ENCODE measurements around the gene SDC3. TPM values are rescaled to one million over a fixed set of nuclear protein-coding genes. Genes with fewer than 3 reads are reported as not detected.

SDC3 gene
- total RNA-seq, 1 experiment from 2014 or later = 0.04 TPM

- no peaks in the 10 kb centered on the region for H3K27me3 ChIP-seq (ENCODE audit: low read length)
- DNase-seq = no peak
- H3K4me2 ChIP-seq (ENCODE audit: low read depth, low read length, poor library complexity, severe bottlenecking) = no peak overlapping the region
- H3K4me1 ChIP-seq (ENCODE audit: low read length) = peaks cover 11% of the 10 kb centered on the region
- H3K4me3 ChIP-seq (ENCODE audit: low read length) = no peak overlapping the region
- H3K79me2 ChIP-seq (ENCODE audit: low read length) = no peaks in the 10 kb centered on the region
- H3K9ac ChIP-seq (ENCODE audit: low read length) = no peak overlapping the region
- H4K20me1 ChIP-seq (ENCODE audit: insufficient read depth, low read depth, low read length) = no peaks in the 10 kb centered on the region; the same call in 1 of the 2 replicates
- no peaks in the 10 kb centered on the region for H3K36me3 ChIP-seq (ENCODE audit: insufficient read depth, low read length)
- H2AFZ ChIP-seq (ENCODE audit: low read length) = no peak overlapping the region
- no peaks in the 10 kb centered on the region for H3K9me3 ChIP-seq (ENCODE audit: low read length)
- no peak overlapping the region for H3K27ac ChIP-seq (ENCODE audit: low read length)
- no peaks in the 10 kb centered on the region for H3K9me2 ChIP-seq (replicated peaks; ENCODE audit: insufficient read depth, low read length)
Measured at GRCh38 chr1:30875197-30875596, 33.4 kb downstream of the SDC3 start.

DNA sequence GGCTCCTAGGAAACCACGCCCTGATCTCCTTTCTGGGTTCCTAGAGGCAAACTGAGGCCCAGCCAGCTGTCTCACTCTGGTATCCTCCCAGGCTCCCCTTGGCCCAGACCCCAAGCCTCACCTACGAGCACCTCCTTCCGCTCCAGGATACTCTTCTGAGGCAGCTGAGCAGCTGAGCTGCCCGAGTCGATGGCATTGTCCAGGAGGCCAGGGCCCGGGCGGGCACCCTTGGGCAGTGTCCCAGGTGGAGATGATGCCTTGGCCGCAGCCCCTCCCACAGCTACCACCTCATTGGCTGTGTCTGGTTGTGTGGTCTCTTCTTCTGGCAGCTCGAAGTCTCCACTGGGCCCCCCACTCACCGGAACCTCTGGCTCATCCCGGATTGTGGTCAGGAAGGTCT lies 34.4 kb downstream of the SDC3 start:
- Histone ChIP-seq H3K27me3 (ENCODE audit: low read length) (no peaks in the 10 kb centered on the region), H3K27ac (ENCODE audit: low read length) (no peak overlapping the region), H3K36me3 (ENCODE audit: insufficient read depth, low read length) (no peaks in the 10 kb centered on the region), H3K4me2 (ENCODE audit: low read depth, low read length, poor library complexity, severe bottlenecking) (no peak overlapping the region), H3K9ac (ENCODE audit: low read length) (no peak overlapping the region), H3K79me2 (ENCODE audit: low read length) (no peaks in the 10 kb centered on the region), H2AFZ (ENCODE audit: low read length) (no peak overlapping the region), H4K20me1 (ENCODE audit: insufficient read depth, low read depth, low read length) (no peaks in the 10 kb centered on the region; the same call in 1 of the 2 replicates), H3K9me2 (replicated peaks; ENCODE audit: insufficient read depth, low read length) (no peaks in the 10 kb centered on the region), H3K9me3 (ENCODE audit: low read length) (no peaks in the 10 kb centered on the region), H3K4me1 (ENCODE audit: low read length) (peaks cover under 1% of the 10 kb centered on the region; the same call in 1 of the 2 replicates), H3K4me3 (ENCODE audit: low read length) (no peak overlapping the region)
- DNase-seq = no peak

GRCh38 chr1:30872948-30873263 lies 35.7 kb downstream of the SDC3 start:
- Histone ChIP-seq H3K9me2 (replicated peaks; ENCODE audit: insufficient read depth, low read length) (no peaks in the 10 kb centered on the region), H3K27ac (ENCODE audit: low read length) (no peak overlapping the region), H4K20me1 (ENCODE audit: insufficient read depth, low read depth, low read length) (no peaks in the 10 kb centered on the region), H3K79me2 (ENCODE audit: low read length) (no peaks in the 10 kb centered on the region), H3K9me3 (ENCODE audit: low read length) (no peaks in the 10 kb centered on the region), H3K27me3 (ENCODE audit: low read length) (no peaks in the 10 kb centered on the region), H2AFZ (ENCODE audit: low read length) (no peak overlapping the region), H3K9ac (ENCODE audit: low read length) (no peak overlapping the region), H3K36me3 (ENCODE audit: insufficient read depth, low read length) (no peaks in the 10 kb centered on the region), H3K4me1 (ENCODE audit: low read length) (no peaks in the 10 kb centered on the region), H3K4me2 (ENCODE audit: low read depth, low read length, poor library complexity, severe bottlenecking) (no peak overlapping the region), H3K4me3 (ENCODE audit: low read length) (no peak overlapping the region)
- DNase-seq = no peak

DNA sequence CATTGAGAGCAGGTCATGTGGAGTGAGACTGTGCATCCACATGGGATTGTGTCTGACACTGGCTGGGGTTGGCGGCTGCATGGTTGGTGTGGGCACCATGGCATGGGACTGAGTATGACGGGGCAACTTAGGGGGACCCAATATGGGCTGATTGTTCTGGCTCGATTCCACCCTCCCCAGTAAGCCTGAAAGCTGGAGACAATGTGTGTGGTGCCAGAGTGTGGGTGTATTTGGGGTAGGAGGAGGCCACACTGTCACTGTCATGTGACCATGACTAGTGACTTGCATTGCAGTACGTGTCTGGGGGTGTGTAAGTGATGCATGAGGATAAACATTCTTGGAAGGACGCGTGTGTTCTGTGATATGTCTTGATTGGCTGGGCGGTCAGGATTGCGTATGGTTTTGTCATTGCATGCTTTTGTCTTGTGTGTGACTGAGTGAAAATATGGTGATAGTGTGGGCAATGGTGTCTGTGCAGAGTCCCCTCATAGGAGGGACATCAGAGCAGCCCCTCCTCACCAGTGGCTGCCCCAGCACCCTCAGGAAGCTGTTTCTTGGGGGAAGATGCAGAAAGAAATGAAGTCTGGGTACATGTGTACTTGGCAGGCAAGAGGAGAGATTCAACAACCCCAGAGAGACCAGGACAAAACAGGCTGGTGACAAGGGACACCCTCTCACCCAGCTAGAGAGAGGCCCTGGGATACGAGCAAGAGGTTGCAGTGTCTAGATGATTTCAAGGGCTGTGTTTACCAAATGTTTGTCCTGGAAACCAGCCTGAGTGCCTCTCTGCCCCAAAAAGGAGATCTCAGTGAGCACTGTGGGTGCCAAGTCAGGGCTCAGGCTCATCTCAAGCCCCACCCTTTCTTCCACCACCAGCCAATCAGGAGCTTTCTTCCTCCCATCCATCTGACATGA lies 36.3 kb downstream of the SDC3 start:
- Histone ChIP-seq H3K4me2 (ENCODE audit: low read depth, low read length, poor library complexity, severe bottlenecking) (no peak overlapping the region), H2AFZ (ENCODE audit: low read length) (no peak overlapping the region), H3K4me1 (ENCODE audit: low read length) (no peaks in the 10 kb centered on the region), H3K9me3 (ENCODE audit: low read length) (no peaks in the 10 kb centered on the region), H3K4me3 (ENCODE audit: low read length) (no peak overlapping the region), H3K9me2 (replicated peaks; ENCODE audit: insufficient read depth, low read length) (no peaks in the 10 kb centered on the region), H3K79me2 (ENCODE audit: low read length) (no peaks in the 10 kb centered on the region), H3K27me3 (ENCODE audit: low read length) (no peaks in the 10 kb centered on the region), H3K9ac (ENCODE audit: low read length) (no peak overlapping the region), H3K27ac (ENCODE audit: low read length) (no peak overlapping the region), H3K36me3 (ENCODE audit: insufficient read depth, low read length) (no peaks in the 10 kb centered on the region), H4K20me1 (ENCODE audit: insufficient read depth, low read depth, low read length) (no peaks in the 10 kb centered on the region)
- DNase-seq = peak; percentile 80

DNA sequence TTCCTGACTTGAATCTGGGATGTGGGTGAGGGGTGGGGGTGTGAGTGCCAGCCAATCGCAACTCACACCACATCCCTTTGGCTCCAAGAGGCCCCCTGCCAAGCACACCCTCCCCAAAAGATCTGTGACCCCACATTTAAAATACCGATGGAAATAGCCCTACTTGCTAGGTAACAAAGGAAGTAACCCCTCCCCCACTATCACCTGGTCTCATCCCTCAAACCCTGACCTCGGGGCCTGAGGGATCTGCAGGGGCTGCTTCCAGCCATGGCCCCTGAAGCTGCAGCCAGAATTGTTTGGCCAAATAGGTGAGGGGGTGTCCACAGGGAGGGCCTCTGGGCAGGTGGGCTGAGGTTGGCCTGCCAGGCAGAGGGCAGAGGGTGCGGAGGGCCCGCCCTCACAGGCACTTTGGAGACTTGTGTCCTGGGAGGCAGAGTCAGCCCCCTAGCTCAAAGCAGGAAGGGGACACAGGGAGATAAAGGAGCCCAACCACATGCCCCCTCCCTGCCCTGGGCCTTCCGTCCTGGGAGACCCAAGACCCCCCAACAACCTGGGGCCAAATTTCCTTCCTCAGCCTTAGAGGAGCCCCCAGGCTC lies 37.2 kb downstream of the SDC3 start:
- H2AFZ ChIP-seq (ENCODE audit: low read length) = no peak overlapping the region
- H4K20me1 ChIP-seq (ENCODE audit: insufficient read depth, low read depth, low read length) = no peaks in the 10 kb centered on the region
- no peaks in the 10 kb centered on the region for H3K9me2 ChIP-seq (replicated peaks; ENCODE audit: insufficient read depth, low read length)
- H3K9me3 ChIP-seq (ENCODE audit: low read length) = no peaks in the 10 kb centered on the region
- no peaks in the 10 kb centered on the region for H3K79me2 ChIP-seq (ENCODE audit: low read length)
- no peaks in the 10 kb centered on the region for H3K36me3 ChIP-seq (ENCODE audit: insufficient read depth, low read length)
- no peak overlapping the region for H3K4me3 ChIP-seq (ENCODE audit: low read length)
- no peaks in the 10 kb centered on the region for H3K4me1 ChIP-seq (ENCODE audit: low read length)
- H3K4me2 ChIP-seq (ENCODE audit: low read depth, low read length, poor library complexity, severe bottlenecking) = no peak overlapping the region
- no peak for DNase-seq
- H3K27ac ChIP-seq (ENCODE audit: low read length) = no peak overlapping the region
- H3K27me3 ChIP-seq (ENCODE audit: low read length) = no peaks in the 10 kb centered on the region
- no peak overlapping the region for H3K9ac ChIP-seq (ENCODE audit: low read length)

DNA sequence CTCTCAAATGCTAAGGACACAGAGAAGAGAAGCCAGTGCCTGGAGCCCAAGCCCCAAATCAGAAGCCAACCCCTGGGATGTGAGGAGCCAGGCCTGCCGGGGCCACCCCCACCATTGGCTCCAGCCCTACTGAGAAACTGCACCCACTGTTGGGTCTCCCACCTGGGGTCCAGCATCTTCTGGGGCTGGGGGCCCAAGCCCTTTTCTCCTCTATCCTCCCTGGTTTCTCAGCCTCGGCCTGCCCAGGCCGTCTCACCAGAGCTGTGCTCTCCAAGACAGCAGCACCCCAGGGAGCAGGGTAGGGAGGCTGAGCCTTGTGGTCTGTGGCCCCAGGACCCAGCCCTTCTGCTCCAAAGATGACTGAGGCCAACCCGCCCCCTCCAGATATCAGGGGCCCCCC lies 37.9 kb downstream of the SDC3 start:
- DNase-seq = peak; percentile 40
- H3K9me2 ChIP-seq (replicated peaks; ENCODE audit: insufficient read depth, low read length) = no peaks in the 10 kb centered on the region
- no peak overlapping the region for H2AFZ ChIP-seq (ENCODE audit: low read length)
- H3K9ac ChIP-seq (ENCODE audit: low read length) = no peak overlapping the region
- no peaks in the 10 kb centered on the region for H3K9me3 ChIP-seq (ENCODE audit: low read length)
- H3K27me3 ChIP-seq (ENCODE audit: low read length) = no peaks in the 10 kb centered on the region
- no peaks in the 10 kb centered on the region for H3K4me1 ChIP-seq (ENCODE audit: low read length)
- H3K4me2 ChIP-seq (ENCODE audit: low read depth, low read length, poor library complexity, severe bottlenecking) = no peak overlapping the region
- H3K4me3 ChIP-seq (ENCODE audit: low read length) = no peak overlapping the region
- H3K79me2 ChIP-seq (ENCODE audit: low read length) = no peaks in the 10 kb centered on the region
- H3K27ac ChIP-seq (ENCODE audit: low read length) = no peak overlapping the region
- no peaks in the 10 kb centered on the region for H3K36me3 ChIP-seq (ENCODE audit: insufficient read depth, low read length)
- H4K20me1 ChIP-seq (ENCODE audit: insufficient read depth, low read depth, low read length) = no peaks in the 10 kb centered on the region

DNA sequence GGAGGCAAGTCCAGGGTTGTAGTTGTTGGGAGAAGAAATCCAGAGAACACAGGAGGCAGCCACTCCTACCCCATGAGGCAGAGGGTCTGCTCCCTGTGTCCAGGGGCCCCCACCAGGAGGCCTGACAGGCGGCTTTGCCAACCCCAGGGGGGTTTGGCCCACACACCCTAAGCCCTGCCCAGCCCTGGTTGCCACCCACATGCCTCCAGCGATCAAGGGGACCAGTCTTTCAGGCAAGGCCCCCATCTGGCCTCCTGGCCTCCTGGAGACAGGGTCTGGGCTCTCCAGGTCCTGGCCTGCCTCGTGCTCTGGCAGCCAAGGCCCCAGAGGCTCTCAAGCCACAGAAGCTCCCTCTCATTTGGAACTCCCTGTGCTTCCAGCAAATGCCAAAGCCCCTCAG lies 38.5 kb downstream of the SDC3 start:
- no peak overlapping the region for H3K9ac ChIP-seq (ENCODE audit: low read length)
- H3K27me3 ChIP-seq (ENCODE audit: low read length) = no peaks in the 10 kb centered on the region
- no peak overlapping the region for H3K4me2 ChIP-seq (ENCODE audit: low read depth, low read length, poor library complexity, severe bottlenecking)
- no peaks in the 10 kb centered on the region for H4K20me1 ChIP-seq (ENCODE audit: insufficient read depth, low read depth, low read length)
- DNase-seq = no peak
- no peak overlapping the region for H3K27ac ChIP-seq (ENCODE audit: low read length)
- H3K9me2 ChIP-seq (replicated peaks; ENCODE audit: insufficient read depth, low read length) = no peaks in the 10 kb centered on the region
- no peaks in the 10 kb centered on the region for H3K4me1 ChIP-seq (ENCODE audit: low read length)
- H2AFZ ChIP-seq (ENCODE audit: low read length) = no peak overlapping the region
- H3K9me3 ChIP-seq (ENCODE audit: low read length) = no peaks in the 10 kb centered on the region
- no peaks in the 10 kb centered on the region for H3K36me3 ChIP-seq (ENCODE audit: insufficient read depth, low read length)
- no peaks in the 10 kb centered on the region for H3K79me2 ChIP-seq (ENCODE audit: low read length)
- H3K4me3 ChIP-seq (ENCODE audit: low read length) = no peak overlapping the region

DNA sequence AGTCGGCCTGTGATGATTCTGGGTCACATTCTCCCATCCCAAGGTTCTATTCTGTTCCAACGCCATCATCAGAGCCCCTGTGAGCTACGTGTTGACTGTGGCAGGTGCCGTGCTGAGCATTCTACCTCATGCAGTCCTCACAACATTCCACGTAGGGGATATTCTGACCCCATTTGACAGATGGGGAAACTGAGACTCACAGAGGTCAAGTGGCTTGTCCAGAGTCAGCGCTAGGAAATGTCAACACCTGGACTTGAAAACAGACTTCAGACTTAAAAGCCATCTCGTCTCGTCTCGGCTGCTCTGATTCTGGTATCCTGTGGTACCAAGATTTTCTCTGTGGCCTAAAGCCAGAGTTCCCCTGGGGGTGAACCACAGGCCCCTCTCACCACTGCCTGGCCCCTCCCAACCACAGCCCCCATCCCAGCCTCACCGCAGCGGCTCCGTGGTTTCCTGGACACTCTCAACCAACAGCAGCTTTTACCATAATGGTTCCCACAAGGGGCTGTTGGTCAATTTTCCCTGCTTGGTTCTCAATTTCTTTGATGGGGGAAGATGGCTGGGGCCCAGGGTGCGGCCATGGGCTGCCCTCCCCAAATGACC lies 39.6 kb downstream of the SDC3 start:
- H3K36me3 ChIP-seq (ENCODE audit: insufficient read depth, low read length) = no peaks in the 10 kb centered on the region
- no peak overlapping the region for H3K9ac ChIP-seq (ENCODE audit: low read length)
- no peak overlapping the region for H3K4me3 ChIP-seq (ENCODE audit: low read length)
- H3K9me2 ChIP-seq (replicated peaks; ENCODE audit: insufficient read depth, low read length) = no peaks in the 10 kb centered on the region
- H3K27ac ChIP-seq (ENCODE audit: low read length) = no peak overlapping the region
- no peaks in the 10 kb centered on the region for H3K4me1 ChIP-seq (ENCODE audit: low read length)
- no peaks in the 10 kb centered on the region for H3K9me3 ChIP-seq (ENCODE audit: low read length)
- no peak overlapping the region for H3K4me2 ChIP-seq (ENCODE audit: low read depth, low read length, poor library complexity, severe bottlenecking)
- no peak for DNase-seq
- no peaks in the 10 kb centered on the region for H4K20me1 ChIP-seq (ENCODE audit: insufficient read depth, low read depth, low read length)
- H2AFZ ChIP-seq (ENCODE audit: low read length) = no peak overlapping the region
- no peaks in the 10 kb centered on the region for H3K27me3 ChIP-seq (ENCODE audit: low read length)
- H3K79me2 ChIP-seq (ENCODE audit: low read length) = no peaks in the 10 kb centered on the region

All from Karpas-422 (cell line).